Endothelial cell (in vitro differentiated cells): ENCODE data around the gene BET1L. TPM values are rescaled to one million over a fixed set of nuclear protein-coding genes. Genes with fewer than 3 reads are reported as not detected.
"Not testable (repeated sequence)": the region's sequence is repeated elsewhere in the genome, so short reads cannot be mapped to it uniquely, and the experiment has no call there.

Source experiments
- DNase-seq: peaks from one replicate; pipeline ENCODE4 v3.0.0; 2021; ENCODE audit warnings: low spot score
- H3K27ac Mint-ChIP-seq: one replicate; pipeline ENCODE4 v1.8.0; 2021; ENCODE audit warnings: mixed read lengths, inconsistent platforms; ENCODE audit not compliant: unreplicated experiment
- H3K27me3 Mint-ChIP-seq: one replicate; pipeline ENCODE4 v1.8.0; 2021; ENCODE audit warnings: mild to moderate bottlenecking, moderate library complexity, mixed read lengths, inconsistent platforms; ENCODE audit not compliant: unreplicated experiment
- H3K36me3 Mint-ChIP-seq: one replicate; pipeline ENCODE4 v1.8.0; 2021; ENCODE audit warnings: mild to moderate bottlenecking, low read depth, mixed read lengths, inconsistent platforms; ENCODE audit not compliant: unreplicated experiment
- H3K4me1 Mint-ChIP-seq: one replicate; pipeline ENCODE4 v1.8.0; 2021; ENCODE audit warnings: mild to moderate bottlenecking, mixed read lengths, inconsistent platforms; ENCODE audit not compliant: unreplicated experiment
- H3K4me3 Mint-ChIP-seq: one replicate; pipeline ENCODE4 v1.8.0; 2021; ENCODE audit warnings: mild to moderate bottlenecking, mixed read lengths, inconsistent platforms; ENCODE audit not compliant: unreplicated experiment
- H3K9me3 Mint-ChIP-seq: one replicate; pipeline ENCODE4 v1.8.0; 2021; ENCODE audit warnings: mixed read lengths, inconsistent platforms; ENCODE audit not compliant: unreplicated experiment
- total RNA-seq: library from RNA; stranded (reverse); fragmentation: NEBNext Ultra II Directional; extraction: Animal tissue kit (Norgen Biotek cat#: 25700); gene quantifications from one replicate; pipeline ENCODE4 v1.2.1, GENCODE V29; 2021; ENCODE audit not compliant: unreplicated experiment
- TF ChIP-seq, protein P1 (sequence below): fragments of 200-600 bp; sonication (generic); IDR thresholded peaks from one replicate; pipeline ENCODE4 v1.5.0; 2021; ENCODE audit warnings: antibody characterized with exemption; ENCODE audit not compliant: unreplicated experiment

The BET1L gene
- total RNA-seq, 1 donor from 2014 or later: 64.4 TPM

- not testable (repeated sequence) for H3K4me1 Mint-ChIP-seq, DNase-seq, H3K27ac Mint-ChIP-seq, H3K27me3 Mint-ChIP-seq, H3K4me3 Mint-ChIP-seq, H3K36me3 Mint-ChIP-seq, H3K9me3 Mint-ChIP-seq
- TF ChIP-seq, protein P1, sequence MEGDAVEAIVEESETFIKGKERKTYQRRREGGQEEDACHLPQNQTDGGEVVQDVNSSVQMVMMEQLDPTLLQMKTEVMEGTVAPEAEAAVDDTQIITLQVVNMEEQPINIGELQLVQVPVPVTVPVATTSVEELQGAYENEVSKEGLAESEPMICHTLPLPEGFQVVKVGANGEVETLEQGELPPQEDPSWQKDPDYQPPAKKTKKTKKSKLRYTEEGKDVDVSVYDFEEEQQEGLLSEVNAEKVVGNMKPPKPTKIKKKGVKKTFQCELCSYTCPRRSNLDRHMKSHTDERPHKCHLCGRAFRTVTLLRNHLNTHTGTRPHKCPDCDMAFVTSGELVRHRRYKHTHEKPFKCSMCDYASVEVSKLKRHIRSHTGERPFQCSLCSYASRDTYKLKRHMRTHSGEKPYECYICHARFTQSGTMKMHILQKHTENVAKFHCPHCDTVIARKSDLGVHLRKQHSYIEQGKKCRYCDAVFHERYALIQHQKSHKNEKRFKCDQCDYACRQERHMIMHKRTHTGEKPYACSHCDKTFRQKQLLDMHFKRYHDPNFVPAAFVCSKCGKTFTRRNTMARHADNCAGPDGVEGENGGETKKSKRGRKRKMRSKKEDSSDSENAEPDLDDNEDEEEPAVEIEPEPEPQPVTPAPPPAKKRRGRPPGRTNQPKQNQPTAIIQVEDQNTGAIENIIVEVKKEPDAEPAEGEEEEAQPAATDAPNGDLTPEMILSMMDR: peak; percentile 43
Measured at GRCh38 chr11:189843-190311, 17.3 kb downstream of the BET1L start.

DNA sequence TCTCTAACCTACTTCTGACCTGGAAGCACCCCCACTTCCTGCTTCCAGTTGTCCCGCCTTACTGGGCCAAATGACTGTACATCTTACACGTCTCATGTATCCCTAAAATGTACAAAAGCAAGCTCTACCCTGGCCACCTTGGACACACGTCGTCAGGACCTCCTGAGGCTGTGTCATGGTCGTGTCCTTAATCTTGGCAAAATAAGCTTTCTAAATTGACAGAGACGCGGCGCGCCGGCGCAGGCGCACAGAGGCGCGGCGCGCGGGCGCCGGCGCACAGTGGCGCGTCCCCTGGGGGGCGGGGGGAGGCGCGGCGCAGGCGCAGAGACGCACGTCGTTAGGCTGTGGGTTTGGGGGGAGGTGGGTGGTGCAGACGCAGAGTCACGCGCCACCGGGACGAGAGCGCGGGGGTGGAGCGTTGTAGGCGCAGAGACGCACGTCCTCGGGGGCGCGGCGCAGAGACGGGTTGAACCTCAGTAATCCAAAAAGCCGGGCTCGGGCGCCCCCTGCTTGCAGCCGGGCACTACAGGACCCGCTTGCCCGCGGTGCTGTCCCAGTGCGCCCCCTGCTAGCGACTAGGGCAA lies 17.9 kb downstream of the BET1L start:
- H3K36me3 Mint-ChIP-seq, H3K4me1 Mint-ChIP-seq, H3K27me3 Mint-ChIP-seq, DNase-seq, H3K27ac Mint-ChIP-seq, H3K4me3 Mint-ChIP-seq, H3K9me3 Mint-ChIP-seq: not testable (repeated sequence)

DNA sequence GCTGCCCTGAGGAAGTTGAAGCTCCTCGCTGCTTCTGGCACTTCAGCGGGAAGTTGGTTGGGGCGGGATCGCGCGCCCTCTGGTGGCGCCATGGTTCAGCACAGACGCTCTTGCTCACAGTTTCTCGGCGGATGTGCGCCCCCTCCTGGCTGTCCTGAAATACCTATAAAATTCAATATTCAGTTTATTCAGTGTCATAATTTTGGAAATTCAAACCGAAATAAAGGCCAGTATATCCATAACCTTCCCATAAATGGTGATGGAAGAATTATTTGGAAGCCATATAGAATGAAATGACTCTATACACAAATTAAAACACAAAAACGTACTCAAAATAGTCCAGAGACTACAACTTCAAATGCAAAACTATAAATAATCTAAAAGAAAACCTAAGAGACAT lies 27.0 kb downstream of the BET1L start:
- not testable (repeated sequence) for H3K27me3 Mint-ChIP-seq, H3K4me1 Mint-ChIP-seq, H3K27ac Mint-ChIP-seq, H3K36me3 Mint-ChIP-seq, H3K9me3 Mint-ChIP-seq, H3K4me3 Mint-ChIP-seq, DNase-seq
- TF ChIP-seq, protein P1: peak; percentile 37

Other genes starting within 250 kb of the BET1L start
- not detected for gene SCGB1C1, start 14.3 kb downstream of the BET1L start, total RNA-seq
- 89.2 TPM for gene RIC8A, start 309 bp upstream of the BET1L start, total RNA-seq
- gene SIRT3, start 28.9 kb upstream of the BET1L start, total RNA-seq: 23.4 TPM
- gene PSMD13, start 29.6 kb upstream of the BET1L start, total RNA-seq: 189 TPM
- not detected for gene NLRP6, start 71.0 kb upstream of the BET1L start, total RNA-seq
- 69.7 TPM for gene PGGHG, start 81.7 kb upstream of the BET1L start, total RNA-seq
- not detected for gene IFITM5, start 92.1 kb upstream of the BET1L start, total RNA-seq
- 205 TPM for gene IFITM2, start 100.4 kb upstream of the BET1L start, total RNA-seq
- gene IFITM1, start 106.6 kb upstream of the BET1L start, total RNA-seq: 23.4 TPM
- gene IFITM3, start 113.5 kb upstream of the BET1L start, total RNA-seq: 446 TPM
- 14.9 TPM for gene B4GALNT4, start 162.1 kb upstream of the BET1L start, total RNA-seq
- 0.49 TPM for gene PKP3, start 186.8 kb upstream of the BET1L start, total RNA-seq
- gene SIGIRR, start 207.6 kb upstream of the BET1L start, total RNA-seq: 18.7 TPM
- 0.41 TPM for gene ANO9, start 234.6 kb upstream of the BET1L start, total RNA-seq
- 46.4 TPM for gene PTDSS2, start 242.9 kb upstream of the BET1L start, total RNA-seq